Measurements from ENCODE around the gene MORN5.

The MORN5 gene

DNA sequence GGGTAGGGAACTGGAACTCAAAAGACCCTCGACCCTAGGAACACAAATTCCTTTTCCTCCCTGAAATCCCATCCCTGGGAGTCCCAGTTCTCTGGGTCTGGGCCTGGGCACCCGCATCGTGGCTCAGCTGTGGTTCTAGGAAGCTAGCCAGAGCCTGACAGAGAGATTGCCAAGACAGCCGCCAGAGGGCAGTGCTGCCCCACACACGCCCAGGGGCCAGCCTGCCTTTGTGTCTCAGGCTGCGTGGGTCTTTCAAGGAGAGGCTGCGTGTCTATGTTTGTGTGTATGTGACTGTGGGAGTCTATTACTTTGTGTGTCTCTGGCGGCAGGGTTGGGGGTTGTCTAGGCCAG, 34.6 kb upstream of the MORN5 start:
- peak; percentile 65 for DNase-seq

GRCh38 chr9:122125509-122126330, 34.0 kb upstream of the MORN5 start:
- no peak for DNase-seq

DNA sequence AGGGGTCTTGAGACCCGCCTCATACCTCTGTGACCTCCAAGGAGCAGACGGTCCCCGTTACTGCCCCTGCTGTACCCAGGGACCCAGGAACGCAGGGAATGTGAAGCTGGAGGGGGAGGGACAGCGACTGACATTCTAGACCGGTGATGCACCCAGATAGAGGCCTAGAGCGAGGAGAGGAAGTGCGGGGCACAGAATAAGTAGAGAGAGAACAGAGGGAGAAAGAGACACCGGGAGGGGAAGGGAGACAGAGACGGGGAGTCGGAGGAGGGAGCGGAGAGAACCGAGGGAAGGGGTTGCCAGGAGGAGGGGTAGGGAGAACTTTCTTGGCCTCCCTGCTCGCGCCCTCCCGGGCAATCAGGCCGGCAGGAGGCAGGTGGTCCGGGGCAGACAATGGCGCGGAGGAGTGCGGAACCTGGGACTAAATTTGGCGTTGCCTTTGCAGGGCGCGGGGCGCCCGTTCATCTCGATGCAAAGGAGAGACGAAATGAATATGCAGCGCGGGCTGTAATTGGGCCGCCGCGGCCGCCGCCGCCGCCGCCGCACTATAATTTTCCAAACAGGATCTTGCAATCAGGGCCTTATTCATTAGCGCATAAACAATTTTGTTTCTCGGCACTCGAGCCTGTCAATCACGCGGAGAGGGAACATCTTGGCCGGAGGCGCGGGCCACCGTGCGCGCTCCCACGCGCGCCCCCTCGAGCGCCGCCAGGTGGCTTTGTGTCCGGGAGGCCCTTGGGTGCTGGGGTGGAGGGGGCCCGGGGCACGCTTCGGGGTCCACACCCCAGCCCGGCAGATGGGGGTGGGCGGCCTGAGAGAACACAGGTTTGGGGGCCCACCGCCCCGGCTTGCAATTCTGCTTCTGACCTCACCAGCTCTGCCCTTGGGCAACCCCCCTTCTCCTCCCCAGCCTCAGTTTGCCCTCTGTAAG, 33.1 kb upstream of the MORN5 start:
- no peak for DNase-seq

- no peak for DNase-seq
Measured at GRCh38 chr9:122127396-122127798, 32.3 kb upstream of the MORN5 start.

GRCh38 chr9:122128007-122128968, 31.4 kb upstream of the MORN5 start:
- DNase-seq, result no peak

GRCh38 chr9:122128969-122129343, 30.8 kb upstream of the MORN5 start:
- DNase-seq, result no peak

DNA sequence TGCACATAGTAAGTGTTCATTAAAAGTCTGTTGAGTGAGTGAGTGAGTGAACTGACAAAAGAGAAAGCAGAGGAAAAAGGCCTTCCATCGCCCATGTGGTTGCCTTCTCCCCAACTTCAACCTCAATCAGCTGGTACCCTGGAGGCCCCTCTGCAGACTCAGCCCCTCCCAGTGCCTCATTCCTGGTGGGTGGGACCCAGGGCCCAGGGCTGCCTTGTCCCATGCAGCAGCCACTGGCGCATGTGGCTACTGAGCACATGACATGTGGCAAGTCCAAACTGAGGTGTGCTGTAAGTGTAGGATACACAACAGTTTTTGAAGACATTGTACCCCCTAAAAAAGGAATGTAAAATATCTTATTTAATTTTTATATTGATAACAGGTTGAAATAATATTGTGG, 29.7 kb upstream of the MORN5 start:
- no peak for DNase-seq

GRCh38 chr9:122130837-122131236, 28.9 kb upstream of the MORN5 start:
- no peak for DNase-seq

DNA sequence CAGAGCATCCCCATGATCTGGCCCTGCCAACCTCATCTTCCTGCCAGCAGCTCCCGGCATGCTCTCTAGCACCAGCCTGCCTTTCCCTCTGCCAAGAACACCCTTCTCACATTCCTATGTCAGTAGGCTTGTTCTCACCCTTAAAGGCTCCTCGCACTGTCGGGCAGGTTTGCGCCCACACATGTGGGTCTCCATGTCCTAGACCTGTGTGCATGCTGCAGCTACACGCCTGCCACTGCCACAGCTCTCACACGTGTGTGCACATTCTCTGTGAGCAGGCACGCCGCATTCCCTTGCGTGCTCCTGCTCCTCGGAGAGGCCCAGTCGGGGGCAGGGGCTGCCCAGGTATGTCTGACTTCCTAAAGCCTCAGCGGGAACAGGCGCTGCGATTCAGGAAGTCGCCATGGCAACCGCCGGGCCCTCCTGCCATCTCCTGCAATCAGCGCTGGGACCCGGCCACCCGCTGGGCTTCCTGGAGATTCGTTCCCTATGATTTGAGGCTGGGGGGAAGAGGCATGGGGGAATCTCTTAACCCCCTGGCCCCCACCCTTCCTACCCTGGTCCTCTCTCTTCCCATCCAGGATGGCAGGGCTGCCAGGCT, 28.2 kb upstream of the MORN5 start:
- DNase-seq, result no peak

- no peak for DNase-seq
Measured at GRCh38 chr9:122132539-122132938, 27.2 kb upstream of the MORN5 start.

GRCh38 chr9:122133263-122133983, 26.3 kb upstream of the MORN5 start:
- DNase-seq, result no peak

GRCh38 chr9:122133984-122134535, 25.6 kb upstream of the MORN5 start:
- no peak for DNase-seq

GRCh38 chr9:122134822-122135528, 24.7 kb upstream of the MORN5 start:
- no peak for DNase-seq

DNA sequence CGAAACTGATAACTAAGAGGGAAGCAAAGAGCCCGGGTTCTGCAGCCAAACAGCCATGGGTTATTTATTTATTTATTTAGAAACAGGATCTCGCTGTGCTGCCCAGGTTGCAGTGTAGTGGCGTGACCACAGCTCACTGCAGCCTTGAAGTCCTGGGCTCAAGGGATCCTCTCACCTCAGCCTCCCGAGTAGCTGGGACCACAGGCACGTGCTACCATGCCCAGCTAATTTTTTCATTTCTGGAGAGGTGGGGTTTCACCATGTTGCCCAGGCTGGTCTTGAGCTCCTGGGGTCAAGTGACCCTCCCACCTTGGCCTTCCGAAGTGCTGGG, 24.2 kb upstream of the MORN5 start:
- DNase-seq, result no peak

GRCh38 chr9:122138560-122139268, 21.0 kb upstream of the MORN5 start:
- no peak for DNase-seq

DNA sequence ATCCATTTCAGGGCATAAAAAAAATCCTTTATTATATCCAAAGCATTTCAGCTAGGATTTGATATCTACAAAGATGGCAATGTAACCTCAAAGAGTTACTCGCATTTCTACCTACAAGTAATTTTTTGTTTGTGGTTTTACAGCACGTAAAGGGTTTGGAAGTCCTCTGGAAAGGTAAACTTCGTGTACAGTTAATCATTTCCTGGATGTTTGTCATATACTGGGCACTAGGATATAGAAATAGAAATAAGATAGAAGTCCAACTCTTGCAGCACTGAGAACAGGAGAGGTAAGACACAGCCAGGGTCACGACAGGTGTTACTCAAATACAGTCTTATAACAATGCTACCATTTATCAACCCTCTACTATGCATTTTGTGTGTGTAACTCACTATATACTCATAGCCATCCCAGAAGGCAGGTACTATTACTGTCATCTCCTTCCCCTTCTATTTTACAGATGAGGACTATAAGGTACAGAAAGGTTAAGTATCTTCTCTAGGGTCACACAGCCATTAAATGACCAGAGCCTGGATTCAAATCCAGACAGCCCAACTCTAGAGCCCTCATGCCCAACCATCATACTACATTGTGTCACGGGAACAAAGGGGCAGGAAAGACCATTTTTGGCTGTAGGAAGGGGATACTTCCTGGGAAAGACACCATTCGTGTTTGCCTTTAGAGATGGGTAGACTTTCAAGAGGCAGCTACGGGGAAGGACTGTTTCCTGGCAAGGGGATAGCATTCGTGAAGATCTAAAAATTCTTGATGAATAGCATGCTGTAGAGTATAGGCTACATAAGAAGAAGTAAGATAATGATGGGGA, 19.1 kb upstream of the MORN5 start:
- no peak for DNase-seq

- DNase-seq, result no peak
Measured at GRCh38 chr9:122141671-122142070, 18.0 kb upstream of the MORN5 start.

DNA sequence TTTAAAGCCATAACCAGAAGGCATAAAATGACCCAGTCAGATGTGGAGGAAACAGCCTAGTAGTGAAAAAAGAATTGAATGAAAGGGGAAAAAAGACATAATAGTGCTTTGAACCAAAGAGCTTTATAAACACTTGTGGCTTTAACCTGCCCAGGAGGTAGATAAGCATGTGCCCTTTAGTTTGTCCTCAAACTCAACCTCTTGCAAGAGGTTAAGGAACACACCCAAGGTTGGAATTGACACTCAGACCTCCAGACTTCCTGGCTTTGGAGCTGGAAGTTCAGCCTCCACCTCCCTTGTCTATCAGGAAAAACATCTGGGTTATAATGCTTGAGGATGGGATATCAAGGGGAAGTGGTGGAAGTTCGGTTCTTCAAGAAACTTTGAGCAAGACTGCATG, 16.4 kb upstream of the MORN5 start:
- no peak for DNase-seq

GRCh38 chr9:122143876-122144405, 15.8 kb upstream of the MORN5 start:
- no peak for DNase-seq

Data from effector CD4-positive, alpha-beta T cell (primary cell).